ENCODE measurements around the gene ZRANB1. TPM values are rescaled to one million over a fixed set of nuclear protein-coding genes. Genes with fewer than 3 reads are reported as not detected.
"Not testable (repeated sequence)": the region's sequence is repeated elsewhere in the genome, so short reads cannot be mapped to it uniquely, and the experiment has no call there.

ZRANB1 gene
- total RNA-seq, 1 experiment from 2014 or later: 12.3 TPM

DNA sequence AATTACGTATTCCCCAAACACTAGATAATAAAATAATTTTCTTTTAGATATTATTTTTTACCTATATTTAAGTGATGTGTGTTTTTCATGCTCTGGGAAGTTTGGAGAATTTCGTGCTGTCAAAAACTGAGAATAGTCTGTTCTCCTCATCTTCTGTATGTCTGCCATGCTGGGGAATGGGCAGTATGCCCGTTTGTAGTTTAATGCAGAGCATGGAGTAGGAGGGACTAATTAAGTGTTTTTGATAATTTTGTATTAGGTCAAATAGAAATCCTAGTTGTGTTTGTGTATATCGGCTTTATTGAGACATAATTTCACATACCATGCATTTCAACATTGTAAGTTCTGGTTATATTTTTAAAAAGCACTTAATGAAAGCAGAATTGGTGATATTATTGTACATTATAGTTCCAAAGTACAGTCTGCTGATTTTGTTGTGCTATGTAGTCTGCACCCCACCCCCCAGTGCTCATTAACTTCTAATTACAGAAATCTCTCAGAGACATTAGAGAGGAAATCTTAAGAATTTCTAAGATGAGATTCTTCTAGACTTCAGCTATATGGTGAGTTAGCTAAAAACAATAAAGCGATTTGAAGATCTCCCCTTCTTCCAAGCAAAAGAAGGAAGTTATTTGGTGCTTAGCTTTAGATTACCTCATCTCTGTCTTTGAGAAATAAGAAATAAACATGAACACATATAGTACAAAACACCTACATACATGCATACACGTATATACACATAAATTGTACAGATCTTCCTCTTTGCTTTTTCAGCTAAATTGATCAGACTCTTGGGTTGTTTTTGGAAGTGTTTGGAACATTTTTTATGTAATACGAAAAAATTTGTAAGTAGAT is 22.2 kb downstream of the ZRANB1 start:
- DNase-seq (ENCODE audit: low spot score): no peak

DNA sequence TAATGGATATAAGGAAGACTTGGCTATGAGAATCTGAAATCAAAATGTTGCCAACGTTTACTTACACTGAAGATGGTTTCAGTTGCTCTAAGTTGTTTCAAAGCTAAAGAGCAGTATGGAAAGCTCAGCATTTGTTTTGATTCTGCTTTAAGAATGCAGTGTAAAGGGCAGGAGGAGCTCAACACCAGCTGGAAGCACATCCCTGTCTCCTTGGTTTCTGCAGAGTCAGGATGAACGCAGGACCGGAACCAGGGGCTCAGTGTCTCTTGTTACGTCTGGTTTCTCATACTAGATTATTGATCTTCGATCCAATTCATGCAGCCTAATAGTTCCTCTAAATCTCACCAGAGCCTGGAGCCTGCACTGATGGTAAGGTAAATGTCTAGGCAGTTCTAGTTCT is 24.1 kb downstream of the ZRANB1 start:
- DNase-seq (ENCODE audit: low spot score): no peak

DNA sequence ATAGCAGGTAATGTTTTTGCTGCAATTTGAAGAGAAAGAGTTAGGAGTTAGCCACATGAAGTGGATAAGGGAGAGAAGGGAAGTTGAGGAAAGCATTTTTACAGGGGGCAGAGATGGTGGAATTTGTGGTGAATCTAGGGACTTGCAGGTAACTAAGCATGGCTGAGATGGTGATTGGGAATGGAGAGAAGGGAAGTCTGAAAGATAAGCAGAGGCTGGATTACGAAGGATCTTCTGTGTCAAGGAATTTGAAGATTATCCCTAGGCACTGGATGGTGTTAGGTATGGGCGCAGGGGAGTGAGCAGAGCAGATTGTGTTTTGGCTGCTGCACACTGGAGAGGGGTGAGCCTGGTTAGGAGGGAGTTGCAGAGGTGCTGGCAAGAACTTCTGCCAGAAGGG is 25.3 kb downstream of the ZRANB1 start:
- DNase-seq (ENCODE audit: low spot score): no peak

DNA sequence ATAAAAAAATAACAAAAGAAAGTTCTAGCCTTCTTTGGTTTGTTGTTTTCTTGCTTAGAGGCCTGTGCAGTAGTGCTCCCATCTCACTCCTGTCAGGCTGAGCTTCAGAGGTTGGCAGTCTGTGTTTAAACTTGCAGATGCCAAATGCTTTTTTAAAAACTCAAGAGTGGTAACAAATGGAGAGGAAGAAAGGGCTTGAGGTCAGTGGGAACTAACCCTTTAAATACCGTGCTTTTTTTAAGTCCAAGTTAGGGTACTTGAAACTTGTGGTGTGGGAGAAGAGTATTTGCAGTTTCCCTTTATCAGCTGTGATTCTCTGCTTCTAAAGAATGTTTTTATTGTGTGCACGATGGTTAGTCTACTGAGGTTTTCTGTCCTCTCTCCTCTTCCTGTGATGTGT is 29.4 kb downstream of the ZRANB1 start:
- no peak for DNase-seq (ENCODE audit: low spot score)

DNA sequence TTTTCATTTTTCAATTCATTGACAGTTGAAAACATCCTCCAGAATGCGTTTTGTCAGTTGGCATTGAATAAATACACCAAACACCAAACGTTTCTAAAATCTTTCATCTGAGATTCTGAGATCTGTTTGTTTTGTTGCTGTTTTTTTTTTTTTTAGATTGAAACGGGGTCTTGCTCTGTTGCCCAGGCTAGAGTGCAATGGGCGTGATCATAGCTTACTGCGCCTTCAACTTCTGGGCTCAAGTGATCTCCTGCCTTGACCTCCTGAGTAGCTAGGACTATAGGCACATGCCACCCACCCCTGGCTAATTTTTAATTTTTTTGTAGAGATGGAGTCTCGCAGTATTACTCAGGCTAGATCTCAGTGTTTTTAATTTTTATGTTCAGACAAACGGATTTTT is 30.7 kb downstream of the ZRANB1 start:
- no peak for DNase-seq (ENCODE audit: low spot score)

DNA sequence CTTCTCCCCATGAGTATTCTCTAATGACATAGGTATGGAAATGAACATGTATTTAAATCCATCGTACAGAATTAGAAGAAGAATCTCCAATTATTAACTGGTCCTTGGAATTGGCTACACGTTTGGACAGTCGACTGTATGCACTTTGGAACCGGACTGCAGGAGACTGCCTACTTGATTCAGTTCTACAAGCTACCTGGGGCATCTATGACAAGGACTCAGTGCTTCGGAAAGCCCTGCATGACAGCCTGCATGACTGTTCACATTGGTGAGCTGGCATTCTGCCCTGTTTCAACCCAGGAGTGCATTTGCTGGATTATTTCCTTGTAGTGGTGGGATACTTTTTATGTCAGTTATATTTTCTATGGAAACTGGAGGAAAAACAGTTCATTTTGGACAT is 32.2 kb downstream of the ZRANB1 start:
- DNase-seq (ENCODE audit: low spot score): no peak

DNA sequence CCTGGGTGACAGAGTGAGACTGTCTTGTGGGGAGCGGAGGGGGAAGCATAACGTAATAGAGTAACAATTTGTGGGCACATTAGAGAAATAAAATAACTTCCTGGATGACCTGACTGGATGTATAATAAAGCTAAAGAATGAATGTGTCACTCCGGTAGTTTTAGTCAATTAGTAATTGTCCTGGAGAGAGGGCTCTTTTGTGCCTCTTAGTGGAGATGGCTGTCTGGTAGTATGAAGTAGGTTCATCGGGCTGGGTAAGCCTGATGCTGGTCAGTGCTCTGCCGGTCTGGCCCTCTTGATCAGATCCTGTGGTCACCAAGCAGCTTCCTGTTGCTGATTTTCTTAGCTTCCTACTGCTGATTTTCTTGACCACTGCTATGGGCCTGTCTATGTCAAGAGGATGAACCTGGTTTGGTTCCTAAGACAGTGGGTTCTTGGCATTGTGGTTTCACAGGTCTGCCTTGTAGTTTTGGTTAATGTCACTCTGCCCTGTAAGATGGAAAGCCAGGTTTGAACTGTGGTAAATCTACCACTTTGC is 34.1 kb downstream of the ZRANB1 start:
- DNase-seq (ENCODE audit: low spot score): peak; percentile 3

DNA sequence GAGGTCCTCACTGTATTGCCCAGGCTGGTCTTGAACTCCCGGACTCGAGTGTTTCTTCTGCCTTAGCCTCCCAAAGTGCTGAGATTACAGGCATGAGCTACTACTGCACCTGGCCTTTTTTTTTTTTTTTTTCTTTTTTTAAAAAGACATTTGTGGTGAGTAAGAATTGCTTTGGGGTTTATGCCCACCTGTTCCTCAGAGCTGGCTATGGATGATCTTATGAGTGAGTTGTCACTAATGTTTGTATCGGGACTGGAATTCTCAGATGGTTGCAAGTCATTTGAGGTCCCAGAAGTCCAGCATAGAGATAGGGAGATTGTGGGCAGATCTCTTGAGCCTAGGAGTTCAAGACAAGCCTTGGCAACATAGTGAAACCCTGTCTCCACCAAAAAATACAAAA is 35.2 kb downstream of the ZRANB1 start:
- DNase-seq (ENCODE audit: low spot score): no peak

DNA sequence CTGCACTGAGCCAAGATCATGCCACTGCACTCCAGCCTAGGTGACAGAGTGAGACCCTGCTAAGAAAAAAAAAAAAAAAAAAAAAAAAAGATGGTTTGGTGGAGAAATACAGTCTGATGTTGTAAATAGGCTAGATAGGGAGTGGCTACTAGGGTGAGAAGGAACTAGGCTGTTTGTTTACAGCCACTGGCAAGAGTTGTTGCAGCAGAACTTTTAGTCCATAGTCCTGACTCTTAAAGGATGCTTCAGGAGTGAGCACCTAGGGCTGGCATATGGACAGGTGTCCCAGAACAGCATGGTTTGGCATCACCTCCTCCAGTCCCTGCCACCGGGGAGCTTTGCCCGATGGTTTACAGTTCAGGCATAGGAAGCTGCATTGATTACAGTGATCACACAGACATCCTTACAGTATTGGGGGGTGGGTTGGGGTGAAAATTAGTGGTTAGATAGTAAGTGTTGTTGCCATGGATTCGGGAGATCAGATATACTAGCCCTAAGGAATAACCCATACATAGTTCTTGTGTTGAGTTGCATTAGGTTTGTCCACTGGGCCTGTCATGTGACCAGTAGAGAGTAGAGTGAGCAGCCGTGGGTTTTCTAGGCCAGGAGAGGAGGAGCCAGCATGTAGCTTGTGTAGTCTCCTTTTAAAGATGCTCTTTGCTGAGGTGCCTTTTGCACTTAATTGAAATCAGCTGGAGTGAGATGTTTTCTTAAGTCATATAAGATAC is 35.9 kb downstream of the ZRANB1 start:
- DNase-seq (ENCODE audit: low spot score): no peak

DNA sequence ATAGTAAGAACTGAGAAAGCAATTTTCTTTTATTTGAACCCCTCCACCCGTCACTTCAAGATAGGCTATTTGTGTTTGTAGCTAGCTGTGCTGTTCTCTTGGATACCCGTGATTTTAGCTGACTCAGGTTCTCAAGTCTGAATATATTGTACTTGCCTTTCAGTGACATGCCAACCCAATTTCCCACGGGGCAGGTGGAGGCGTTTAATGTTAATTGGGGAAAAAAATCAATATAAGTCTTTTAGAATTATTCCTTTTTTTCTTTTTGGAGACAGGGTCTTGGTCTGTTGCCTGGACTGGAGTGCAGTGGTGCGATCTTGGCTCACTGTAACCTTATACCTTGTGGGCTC is 36.4 kb downstream of the ZRANB1 start:
- DNase-seq (ENCODE audit: low spot score): no peak

DNA sequence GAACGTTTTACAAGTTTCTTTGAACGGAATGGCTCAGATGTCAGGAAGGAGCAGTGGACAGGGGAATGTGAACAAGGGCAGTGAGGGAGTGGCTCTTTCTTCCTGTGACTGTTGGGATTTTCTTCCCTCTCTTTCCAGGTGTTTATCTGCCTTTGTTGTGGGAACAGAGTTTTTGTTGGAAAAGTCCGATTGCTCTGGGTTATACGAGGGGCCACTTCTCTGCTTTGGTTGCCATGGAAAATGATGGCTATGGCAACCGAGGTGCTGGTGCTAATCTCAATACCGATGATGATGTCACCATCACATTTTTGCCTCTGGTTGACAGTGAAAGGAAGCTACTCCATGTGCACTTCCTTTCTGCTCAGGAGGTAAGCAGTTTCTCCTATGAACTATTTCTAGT is 41.4 kb downstream of the ZRANB1 start:
- no peak for DNase-seq (ENCODE audit: low spot score)

DNA sequence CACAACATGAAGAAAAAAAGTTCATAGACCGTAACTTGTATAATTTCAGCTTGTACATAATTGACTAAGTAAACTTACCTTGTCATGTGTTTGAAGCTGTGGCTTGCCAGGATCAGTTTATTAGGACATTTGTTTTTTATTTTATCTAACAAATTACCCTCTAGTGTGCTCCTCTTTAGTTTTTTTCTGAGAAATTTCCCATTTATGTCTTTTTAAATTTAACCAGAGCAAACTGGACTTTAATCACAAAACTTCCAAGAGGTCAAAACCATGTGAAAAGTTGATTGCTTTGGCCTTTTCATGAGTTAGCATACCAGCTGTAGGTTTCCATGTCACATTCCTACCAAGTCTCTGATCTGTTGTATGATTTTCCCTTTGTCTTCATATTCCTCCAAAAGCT is 42.5 kb downstream of the ZRANB1 start:
- DNase-seq (ENCODE audit: low spot score): no peak

DNA sequence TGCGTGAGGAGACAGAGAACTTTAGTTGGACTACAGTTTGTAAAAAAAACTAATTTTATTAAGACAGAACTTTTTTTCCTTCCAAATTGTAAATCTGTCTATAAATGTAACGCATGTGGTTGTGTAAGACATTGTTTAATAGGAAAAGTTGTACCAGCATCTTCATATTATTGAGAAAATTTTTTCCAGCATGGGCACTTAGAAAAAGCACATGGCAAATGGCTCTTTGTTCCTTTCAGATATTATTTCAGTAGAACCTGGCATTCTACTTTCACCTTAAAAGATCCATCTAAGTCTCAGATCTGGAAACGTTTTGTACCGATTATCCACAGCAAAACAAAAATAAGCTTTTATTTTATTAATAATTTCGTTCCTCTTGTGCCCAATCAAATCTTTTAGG is 43.2 kb downstream of the ZRANB1 start:
- DNase-seq (ENCODE audit: low spot score): no peak

DNA sequence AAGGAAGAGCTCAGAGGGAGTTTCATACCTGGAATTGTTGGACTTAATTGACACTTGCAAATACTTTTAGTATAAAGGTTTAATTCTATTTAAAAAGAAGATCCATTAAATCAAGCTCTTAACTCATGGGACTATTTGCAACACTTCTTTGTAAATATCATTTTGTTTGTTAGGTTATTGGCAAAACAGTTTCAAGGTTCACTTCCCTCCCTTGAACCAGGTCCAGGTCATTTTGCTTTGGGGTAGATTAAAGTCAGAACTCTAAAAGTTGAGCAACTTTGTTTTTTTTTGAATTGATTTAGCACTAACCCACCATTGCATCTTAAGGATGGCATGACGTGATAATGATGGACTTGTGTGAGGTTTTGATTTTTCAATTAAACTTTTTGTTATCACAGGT is 45.9 kb downstream of the ZRANB1 start:
- DNase-seq (ENCODE audit: low spot score): no peak

DNA sequence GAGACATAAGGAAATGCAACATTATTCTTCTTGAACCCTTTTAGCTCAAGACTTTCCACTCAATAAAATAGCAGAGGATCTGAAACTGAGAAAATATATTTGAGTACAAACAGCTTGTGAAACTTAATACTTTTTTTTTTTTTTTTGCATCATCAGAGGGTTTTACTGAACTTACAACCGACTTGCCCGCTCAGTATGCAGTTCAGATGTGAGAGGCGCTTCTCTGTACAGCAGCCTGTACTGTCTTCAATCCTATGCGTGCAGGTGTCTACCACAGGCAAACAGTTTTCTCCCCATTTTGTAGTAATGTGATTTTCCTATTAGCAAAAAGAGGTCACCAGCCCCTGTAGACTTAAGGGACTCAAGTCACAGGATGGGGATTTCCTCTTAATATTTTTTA is 46.8 kb downstream of the ZRANB1 start:
- not testable (repeated sequence) for DNase-seq (ENCODE audit: low spot score)

DNA sequence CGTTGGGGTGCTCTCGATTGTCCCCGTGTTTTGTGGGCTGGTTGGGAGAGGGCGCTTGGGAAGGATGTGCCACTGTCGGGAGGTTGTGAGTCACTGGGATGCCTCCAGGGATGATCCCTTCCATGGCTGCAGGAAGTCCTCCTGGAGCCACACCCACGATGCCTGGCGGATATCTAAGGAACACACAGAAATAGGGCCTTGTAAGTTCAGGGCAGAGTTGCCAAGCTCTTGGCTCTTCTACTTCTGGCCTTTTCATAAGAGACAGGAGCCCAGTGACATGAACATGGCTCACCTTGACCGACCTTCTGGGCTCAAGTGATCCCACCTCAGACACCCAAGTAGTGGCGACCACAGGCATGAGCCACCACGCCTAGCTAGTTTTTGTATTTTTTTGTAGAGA is 47.6 kb downstream of the ZRANB1 start:
- DNase-seq (ENCODE audit: low spot score): peak; percentile 37

DNA sequence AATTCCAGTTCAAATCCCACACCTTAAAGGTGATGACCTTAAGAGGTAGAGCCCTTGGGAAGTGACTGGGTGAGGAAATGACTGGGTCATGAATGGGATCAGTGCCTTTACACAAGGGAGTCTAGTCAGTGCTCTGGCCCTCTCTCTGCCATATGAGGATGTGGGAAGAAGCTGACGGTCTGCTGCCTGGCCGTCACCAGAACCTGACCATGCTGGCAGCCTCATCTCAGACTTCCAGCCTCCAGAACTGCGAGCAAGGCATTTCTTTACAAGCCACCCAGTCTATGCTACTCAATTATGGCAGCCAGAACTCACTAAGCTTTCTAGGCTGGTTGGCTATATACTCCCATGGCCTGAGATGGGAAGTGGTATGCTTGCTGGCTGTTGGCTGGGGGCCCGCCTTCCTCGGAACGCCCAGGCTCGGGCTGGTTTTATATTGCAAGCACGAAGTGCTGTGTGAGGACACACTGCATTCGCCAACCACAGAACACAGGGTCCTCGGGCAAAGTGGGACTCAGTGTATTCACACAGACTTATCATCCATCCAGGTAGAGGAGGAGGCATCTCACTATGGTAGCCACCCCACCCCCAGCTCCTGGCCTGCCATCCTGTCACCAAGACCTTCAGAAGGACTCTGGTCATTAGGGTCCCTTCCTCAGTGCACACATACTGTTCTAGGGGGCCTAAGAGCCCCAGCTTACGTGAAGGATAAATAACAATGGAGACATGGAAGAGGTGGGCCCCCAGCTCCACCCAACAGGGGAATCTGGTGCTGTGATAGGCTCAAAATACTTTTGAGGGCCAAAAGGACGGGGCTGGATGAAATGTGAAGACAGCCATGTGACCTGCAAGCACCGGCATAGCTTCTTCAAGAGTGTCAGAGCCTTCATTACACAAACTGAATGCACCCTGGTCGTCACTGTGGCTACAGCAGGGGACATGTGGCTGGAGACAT is 49.0 kb downstream of the ZRANB1 start:
- no peak for DNase-seq (ENCODE audit: low spot score)

DNA sequence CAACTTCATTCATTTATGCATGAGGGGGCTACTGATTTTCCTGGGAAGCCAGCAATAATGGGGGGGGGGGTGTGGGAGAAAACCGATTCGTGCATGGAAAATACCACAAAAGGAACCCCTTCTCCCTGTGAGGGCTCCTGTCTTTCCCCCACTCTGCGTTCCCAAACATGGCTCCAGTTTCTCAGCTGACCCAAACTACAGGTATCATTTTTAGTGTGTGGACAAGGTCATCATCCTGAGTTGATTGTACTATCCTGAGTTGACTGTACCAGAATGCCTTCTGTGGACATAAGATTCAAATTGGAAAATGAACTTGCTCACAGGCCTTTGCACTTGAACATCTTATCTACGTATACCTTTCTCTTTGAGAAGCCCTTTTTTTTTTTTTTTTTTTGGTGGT is 49.9 kb downstream of the ZRANB1 start:
- DNase-seq (ENCODE audit: low spot score): no peak

DNA sequence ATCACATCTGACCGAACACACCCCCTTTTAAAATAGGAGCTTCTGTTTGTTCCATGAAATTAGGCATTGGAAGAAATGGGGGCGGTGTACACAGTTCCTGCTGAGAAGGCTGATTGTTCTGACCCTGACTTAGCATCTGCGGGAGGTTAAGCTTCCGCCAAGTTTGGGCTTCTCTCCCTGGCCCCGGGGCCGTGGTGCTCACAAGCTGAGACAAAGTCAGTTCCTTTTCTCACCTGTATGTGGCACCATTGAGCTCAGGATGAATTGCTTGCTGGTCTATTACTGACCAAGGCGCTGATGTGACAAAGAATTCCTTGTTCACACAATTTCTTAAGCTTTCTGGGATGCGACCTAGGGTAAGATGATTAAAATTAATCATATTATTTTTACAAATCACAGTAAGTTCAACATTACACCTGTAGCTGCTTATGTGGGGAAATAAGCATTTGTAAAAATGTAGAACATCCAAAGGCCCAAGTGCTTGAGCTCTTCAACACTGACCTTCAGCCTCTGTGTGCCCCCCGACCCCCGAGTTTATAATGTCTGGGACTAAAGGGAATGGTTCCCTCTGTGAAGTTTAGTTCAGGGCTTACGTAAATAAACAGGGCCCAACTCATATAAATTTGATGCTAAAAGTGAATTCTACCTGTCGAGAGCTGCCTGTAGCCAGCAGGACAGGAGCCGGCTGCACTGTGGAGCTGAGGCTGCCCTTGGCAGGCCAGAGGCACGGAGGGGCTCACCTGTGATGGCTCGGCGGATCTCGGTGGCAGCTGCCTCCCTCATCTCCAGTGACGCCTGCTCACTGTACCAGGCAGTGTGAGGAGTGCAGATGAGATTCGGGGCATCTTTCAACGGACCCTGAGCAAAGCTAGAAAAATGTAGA is 50.8 kb downstream of the ZRANB1 start:
- DNase-seq (ENCODE audit: low spot score): peak; percentile 21

DNA sequence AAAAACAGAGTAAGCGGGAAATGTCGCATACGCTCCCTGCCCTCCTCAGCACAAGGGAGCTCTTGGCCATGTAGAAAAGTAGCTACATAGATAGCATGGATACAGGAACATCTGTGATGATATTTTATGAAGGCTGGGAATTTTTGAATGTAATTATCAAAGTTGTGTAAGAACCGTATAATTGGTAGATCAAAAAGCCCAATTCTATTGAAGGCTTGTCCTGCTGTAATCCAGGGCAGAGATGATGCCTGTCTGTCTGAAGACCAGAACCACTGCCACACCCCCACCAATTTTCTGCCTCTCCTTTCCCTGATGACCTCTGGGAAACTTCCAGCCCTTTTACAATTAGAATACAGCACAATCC is 51.4 kb downstream of the ZRANB1 start:
- DNase-seq (ENCODE audit: low spot score): no peak
